Subcutaneous abdominal adipose tissue (tissue), 5 donors: ENCODE data around the gene FHAD1.
"Not testable (repeated sequence)": the region's sequence is repeated elsewhere in the genome, so short reads cannot be mapped to it uniquely, and the experiment has no call there.

Source experiments
- H3K27ac ChIP-seq: one replicate; pipeline ENCODE4 v1.7.0; 2013; ENCODE audit warnings: low read depth, mild to moderate bottlenecking, inconsistent platforms, low read length, moderate library complexity
- H3K27me3 ChIP-seq, 5 donors: one replicate each; pipeline ENCODE4 v1.7.0; 2013; ENCODE audit warnings: low read length in 5 of 5, inconsistent platforms in 1 of 5; ENCODE audit not compliant: control insufficient read depth in 5 of 5, insufficient read depth in 4 of 5
- H3K36me3 ChIP-seq, 5 donors: one replicate each; pipeline ENCODE4 v1.7.0; 2013; ENCODE audit warnings: low read length in 5 of 5; ENCODE audit not compliant: control insufficient read depth in 5 of 5, insufficient read depth in 5 of 5
- H3K4me1 ChIP-seq, 5 donors: one replicate each; pipeline ENCODE4 v1.7.0; 2013; ENCODE audit warnings: low read length in 5 of 5, mild to moderate bottlenecking in 3 of 5, moderate library complexity in 1 of 5; ENCODE audit not compliant: control insufficient read depth in 5 of 5, insufficient read depth in 5 of 5
- H3K4me3 ChIP-seq, 5 donors: one replicate each; pipeline ENCODE4 v1.7.0; 2013; ENCODE audit warnings: low read length in 5 of 5, low read depth in 1 of 5
- H3K9ac ChIP-seq, 5 donors: one replicate each; pipeline ENCODE4 v1.7.0; 2013; ENCODE audit warnings: low read length in 5 of 5, mild to moderate bottlenecking in 4 of 5, moderate library complexity in 3 of 5
- H3K9me3 ChIP-seq, 5 donors: one replicate each; pipeline ENCODE4 v1.7.0; 2013; ENCODE audit warnings: low read length in 5 of 5; ENCODE audit not compliant: control insufficient read depth in 5 of 5
- donor health status: healthy.
- donor health status: healthy.
- donor health status: healthy.
- donor health status: healthy.
- donor health status: healthy.

The FHAD1 gene

DNA sequence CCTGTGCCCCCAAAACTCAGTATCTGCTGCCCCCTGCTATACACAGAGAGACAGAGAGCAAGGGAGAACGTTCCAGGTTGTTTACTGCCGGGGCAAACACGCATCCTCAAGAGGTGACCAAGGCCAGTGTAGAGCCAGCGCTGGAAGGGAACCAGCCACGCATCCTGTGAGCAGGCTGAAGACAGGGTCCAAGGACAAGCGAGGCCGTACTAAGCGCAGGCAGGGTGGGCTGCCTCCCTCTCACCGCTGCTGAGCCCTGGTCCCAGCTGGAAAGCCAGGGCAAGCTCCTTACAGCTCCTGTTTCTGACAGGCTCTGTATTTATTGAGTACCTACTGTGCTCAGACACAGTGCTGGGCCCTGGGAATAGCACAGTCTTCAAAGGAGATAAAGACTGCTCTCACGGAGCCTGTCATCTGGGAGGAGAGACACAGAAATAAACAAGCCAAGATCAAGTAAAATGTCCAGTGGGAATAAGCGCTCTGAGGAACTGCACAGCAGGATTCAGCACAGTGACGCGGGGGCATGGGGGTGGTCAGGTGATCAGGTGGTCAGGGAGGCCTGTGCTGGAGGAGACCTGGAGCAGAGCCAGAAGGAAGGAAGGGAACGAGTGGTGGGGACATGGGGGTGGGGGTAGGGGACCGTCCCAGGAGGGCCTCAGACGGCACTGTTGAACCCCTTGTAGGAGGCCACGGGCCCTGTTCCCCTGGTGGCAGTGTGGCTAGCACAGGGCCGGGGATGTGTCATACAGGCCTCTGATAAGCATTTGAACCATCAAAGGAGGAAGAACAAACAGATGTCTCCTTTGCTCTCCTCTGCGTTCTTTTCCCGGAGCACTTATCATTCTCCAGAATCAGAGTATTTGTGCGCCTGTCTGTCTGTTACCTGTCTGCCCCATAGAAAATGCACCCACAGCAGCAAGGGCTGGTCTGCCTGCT is 124.9 kb downstream of the FHAD1 start:
- Histone ChIP-seq H3K9ac (no peak overlapping the region), H3K36me3 (no peaks in the 10 kb centered on the region), H3K9me3 (no peaks in the 10 kb centered on the region), H3K27ac (no peak overlapping the region), H3K4me3 (no peak overlapping the region), H3K27me3 (peaks cover 0 to 6% (median 0%) of the 10 kb centered on the region in 5 donors), H3K4me1 (peaks cover 1 to 18% (median 16%) of the 10 kb centered on the region in 5 donors)

DNA sequence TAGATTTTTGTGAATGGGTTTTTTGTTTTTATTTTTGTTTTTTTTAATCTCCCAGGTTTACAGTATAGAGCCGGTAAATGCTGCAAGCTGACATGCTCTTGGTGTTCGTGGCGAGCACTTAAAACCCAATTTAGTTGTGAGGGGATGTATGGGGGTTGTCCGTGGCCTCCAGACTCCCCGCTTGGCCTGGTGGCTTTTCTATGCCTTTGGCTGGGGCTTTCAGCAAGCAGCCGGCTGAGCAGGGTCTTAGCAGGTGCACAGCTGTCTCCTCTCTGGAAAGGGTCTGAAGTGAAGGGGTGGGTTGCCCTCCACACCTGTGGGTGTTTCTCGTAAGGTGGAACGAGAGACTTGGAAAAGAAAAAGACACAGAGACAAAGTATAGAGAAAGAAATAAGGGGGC is 131.7 kb downstream of the FHAD1 start:
- H3K27ac ChIP-seq = no peak overlapping the region

DNA sequence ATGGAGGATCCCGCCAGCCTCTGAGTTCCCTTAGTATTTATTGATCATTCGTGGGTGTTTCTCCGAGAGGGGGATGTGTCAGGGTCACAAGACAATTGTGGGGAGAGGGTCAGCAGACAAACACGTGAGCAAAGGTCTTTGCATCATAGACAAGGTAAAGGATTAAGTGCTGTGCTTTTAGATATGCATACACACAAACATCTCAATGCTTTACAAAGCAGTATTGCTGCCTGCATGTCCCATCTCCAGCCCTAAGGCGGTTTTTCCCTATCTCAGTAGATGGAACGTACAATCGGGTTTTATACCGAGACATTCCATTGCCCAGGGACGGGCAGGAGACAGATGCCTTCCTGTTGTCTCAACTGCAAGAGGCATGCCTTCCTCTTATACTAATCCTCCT is 132.1 kb downstream of the FHAD1 start:
- H3K36me3 ChIP-seq, H3K4me1 ChIP-seq, H3K9ac ChIP-seq, H3K4me3 ChIP-seq, H3K9me3 ChIP-seq, H3K27ac ChIP-seq: not testable (repeated sequence)
- H3K27me3 ChIP-seq = peaks cover 0 to 11% (median 6%) of the 10 kb centered on the region in 5 donors

More for the DNA sequence above, 131.7 kb downstream of the FHAD1 start:
- no peak overlapping the region for H3K4me3 ChIP-seq
- no peaks in the 10 kb centered on the region for H3K36me3 ChIP-seq
- H3K9me3 ChIP-seq = no peaks in the 10 kb centered on the region
- H3K27me3 ChIP-seq = peaks cover 0 to 7% (median 5%) of the 10 kb centered on the region in 5 donors
- H3K4me1 ChIP-seq = no peaks in the 10 kb centered on the region
- H3K9ac ChIP-seq = no peak overlapping the region

DNA sequence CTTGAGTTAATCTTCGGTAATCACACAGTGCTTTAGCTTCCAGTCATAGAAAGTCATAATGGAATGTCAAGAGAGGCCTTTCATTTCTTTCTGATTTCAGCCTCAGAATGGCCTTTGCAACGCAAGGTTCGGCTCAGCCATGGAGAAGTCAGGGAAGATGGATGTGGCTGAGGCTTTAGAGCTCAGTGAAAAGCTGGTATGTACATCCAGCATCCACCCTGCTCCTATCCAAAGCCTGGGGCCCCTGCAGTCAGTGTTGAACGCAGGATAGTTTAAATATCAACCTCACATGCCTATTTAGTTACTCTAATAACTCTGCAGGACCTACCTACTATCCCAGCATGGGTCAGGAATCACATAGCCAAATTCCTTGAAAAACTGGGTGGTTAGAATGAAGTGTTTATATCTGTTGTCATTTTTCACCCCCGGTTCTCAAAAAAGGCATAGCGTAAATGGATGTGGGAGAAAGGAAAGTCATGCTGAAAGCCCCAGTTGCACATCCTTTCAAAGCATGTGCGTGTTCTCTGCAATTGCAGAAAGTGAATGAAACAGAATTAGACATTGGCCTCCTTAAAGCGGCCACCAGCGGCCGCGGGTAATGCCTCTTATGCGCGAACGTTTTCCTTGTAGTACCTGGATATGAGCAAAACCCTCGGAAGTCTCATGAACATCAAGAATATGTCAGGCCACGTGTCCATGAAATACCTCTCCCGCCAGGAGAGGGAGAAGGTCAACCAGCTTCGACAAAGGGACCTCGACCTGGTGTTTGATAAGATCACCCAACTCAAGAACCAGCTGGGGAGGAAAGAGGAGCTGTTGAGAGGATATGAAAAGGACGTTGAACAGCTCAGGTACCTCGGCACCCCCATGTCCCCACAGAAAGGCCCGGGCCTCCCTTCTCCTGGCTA is 133.8 kb downstream of the FHAD1 start:
- Histone ChIP-seq H3K36me3 (no peaks in the 10 kb centered on the region), H3K9ac (no peak overlapping the region), H3K27ac (no peak overlapping the region), H3K4me3 (no peak overlapping the region), H3K27me3 (peaks cover 4 to 24% (median 12%) of the 10 kb centered on the region in 5 donors), H3K9me3 (no peaks in the 10 kb centered on the region), H3K4me1 (peaks cover 0 to 8% (median 2%) of the 10 kb centered on the region in 5 donors)

DNA sequence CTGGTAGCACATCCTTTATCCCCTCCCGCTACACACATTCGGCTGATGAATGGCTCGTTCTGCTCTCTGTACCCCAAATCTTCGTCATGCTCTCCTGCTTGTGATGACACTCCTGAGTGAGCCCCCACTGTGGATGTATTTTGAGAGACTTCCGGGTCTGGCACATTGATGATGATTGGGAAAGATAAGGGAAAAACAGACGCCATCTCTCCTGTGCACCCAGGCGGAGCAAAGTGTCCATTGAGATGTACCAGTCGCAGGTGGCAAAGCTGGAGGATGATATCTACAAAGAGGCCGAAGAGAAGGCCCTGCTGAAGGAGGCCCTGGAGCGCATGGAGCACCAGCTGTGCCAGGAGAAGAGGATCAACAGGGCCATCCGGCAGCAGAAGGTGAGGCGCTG is 134.8 kb downstream of the FHAD1 start:
- H3K9ac ChIP-seq = no peak overlapping the region
- H3K27me3 ChIP-seq = peaks cover 4 to 30% (median 12%) of the 10 kb centered on the region in 5 donors
- peaks cover 0 to 15% (median 3%) of the 10 kb centered on the region in 5 donors for H3K4me1 ChIP-seq
- H3K27ac ChIP-seq = no peak overlapping the region
- H3K36me3 ChIP-seq = no peaks in the 10 kb centered on the region
- H3K9me3 ChIP-seq = no peaks in the 10 kb centered on the region
- H3K4me3 ChIP-seq = no peak overlapping the region

DNA sequence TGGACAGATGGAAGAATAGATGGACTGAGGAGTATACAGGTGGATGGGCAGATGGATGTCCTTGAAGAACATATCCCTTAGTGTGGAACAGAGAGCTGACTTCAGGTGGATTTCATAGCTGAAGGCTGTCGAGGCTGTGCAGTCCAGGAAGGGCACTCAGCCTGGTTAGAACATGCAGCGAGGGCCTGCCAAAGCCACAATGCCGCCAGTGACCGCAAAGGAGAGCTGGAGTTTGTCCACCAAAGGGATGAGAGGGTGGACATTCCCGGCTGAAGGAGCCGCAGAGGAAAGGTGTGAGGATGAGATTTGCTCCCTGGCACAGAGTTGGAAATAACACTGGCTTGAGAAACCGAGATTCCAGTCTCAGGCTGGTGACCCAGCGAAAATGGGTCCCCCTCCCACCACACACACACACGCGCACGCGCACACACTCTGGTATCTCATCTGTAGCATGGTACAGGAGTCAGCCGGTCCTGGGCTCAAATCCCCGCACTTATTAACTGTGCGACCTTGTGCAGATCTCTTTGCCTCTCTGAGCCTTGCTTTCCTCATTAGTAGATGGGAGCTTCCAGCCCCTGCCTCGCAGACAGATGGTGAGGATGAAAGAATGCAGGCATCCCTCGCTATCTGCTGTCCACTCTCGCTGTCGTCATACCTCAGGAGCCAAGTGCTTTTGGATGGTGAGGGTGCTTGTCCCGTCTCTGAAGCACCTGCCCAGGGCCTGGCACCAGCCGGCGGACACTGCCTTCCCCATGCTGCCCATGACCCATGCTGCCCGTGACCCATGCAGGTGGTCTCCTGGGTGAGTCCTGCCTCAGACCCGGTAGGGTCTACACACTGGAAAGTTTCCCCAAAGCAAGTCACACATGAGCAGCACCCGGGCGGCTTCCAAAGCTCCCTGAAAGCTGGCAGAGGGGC is 135.8 kb downstream of the FHAD1 start:
- H3K27me3 ChIP-seq = peaks cover 4 to 28% (median 12%) of the 10 kb centered on the region in 5 donors
- no peaks in the 10 kb centered on the region for H3K36me3 ChIP-seq
- no peak overlapping the region for H3K9ac ChIP-seq
- no peaks in the 10 kb centered on the region for H3K9me3 ChIP-seq
- no peak overlapping the region for H3K27ac ChIP-seq
- H3K4me3 ChIP-seq = no peak overlapping the region
- H3K4me1 ChIP-seq = peaks cover 0 to 15% (median 3%) of the 10 kb centered on the region in 5 donors

DNA sequence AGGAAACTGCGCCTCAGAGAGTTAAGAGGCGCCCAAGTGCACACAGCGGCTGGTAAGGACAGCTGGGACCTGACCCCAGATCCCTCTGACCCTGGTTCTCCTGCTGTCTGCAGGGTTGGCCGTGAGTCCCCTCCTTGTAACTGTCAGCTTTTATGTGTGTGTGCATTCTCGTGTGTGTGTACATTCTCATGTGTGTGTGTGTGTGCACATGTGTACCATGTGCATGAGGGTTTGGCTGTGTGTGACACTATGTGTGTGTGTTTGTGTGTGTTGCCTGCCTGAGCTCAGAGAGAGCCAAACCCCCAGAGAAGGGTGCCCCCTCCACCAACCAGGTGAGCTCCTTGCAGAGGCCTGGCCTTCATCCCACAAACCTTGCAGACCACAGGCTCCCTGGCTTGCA is 136.8 kb downstream of the FHAD1 start:
- H3K9me3 ChIP-seq = no peaks in the 10 kb centered on the region
- peaks cover 4 to 34% (median 13%) of the 10 kb centered on the region in 5 donors for H3K27me3 ChIP-seq
- H3K4me3 ChIP-seq = no peak overlapping the region
- H3K4me1 ChIP-seq = peaks cover 0 to 15% (median 3%) of the 10 kb centered on the region in 5 donors
- H3K36me3 ChIP-seq = no peaks in the 10 kb centered on the region
- no peak overlapping the region for H3K27ac ChIP-seq
- no peak overlapping the region for H3K9ac ChIP-seq

DNA sequence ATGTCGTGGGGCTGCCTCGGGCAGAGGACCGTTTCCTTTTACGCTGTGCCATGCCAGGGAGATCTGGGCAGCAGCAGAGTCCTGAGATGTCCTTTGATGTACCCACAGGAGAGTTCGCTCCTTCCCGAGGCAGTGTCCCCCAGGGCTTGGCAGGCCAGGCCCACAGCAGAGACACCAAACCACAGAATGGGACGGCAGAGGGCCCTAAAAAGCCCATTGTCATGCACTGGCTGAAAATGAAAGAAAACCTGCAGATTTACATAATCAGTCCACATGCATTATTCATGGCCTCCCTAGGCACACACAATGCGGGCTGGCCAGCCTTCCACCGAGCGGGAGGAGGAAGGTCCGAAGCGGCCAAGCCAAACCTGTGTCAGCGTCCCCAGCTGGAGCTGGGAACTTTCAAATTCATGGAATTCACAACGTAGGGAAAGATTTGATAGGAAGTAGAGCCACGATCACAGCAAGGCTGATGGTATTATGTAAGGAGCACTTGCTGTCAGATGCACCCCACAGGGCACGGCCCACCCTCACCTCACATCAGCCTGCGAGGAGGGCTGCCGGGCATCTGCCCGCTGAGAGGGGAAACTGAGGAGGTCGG is 137.4 kb downstream of the FHAD1 start:
- Histone ChIP-seq H3K4me3 (peak overlapping the region in 2 of 5 donors; percentile 26 to 44), H3K36me3 (no peaks in the 10 kb centered on the region), H3K27me3 (peaks cover 4 to 35% (median 15%) of the 10 kb centered on the region in 5 donors), H3K27ac (no peak overlapping the region), H3K9me3 (no peaks in the 10 kb centered on the region), H3K4me1 (peaks cover 0 to 15% (median 3%) of the 10 kb centered on the region in 5 donors), H3K9ac (peak overlapping the region in 1 of 5 donors; percentile 26)

DNA sequence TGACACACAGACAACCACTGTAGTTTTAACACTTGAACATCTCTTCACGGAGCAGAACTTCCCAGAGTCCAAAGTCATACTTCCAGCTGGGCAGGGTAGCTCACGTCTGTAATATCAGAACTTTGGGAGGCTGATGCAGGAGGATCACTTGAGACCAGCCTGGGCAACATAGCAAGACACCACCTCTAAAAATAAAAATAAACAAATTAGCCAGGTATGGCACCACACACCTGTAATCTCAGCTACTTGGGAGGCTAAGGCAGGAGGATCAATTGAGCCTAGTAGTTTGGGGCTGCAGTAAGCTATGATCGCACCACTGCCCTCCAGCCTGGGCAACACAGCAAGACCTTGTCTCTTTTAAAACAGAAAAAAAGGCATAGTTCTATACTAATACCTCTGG is 138.4 kb downstream of the FHAD1 start:
- Histone ChIP-seq H3K27ac (no peak overlapping the region), H3K27me3 (peaks cover 4 to 35% (median 15%) of the 10 kb centered on the region in 5 donors), H3K4me3 (no peak overlapping the region), H3K36me3 (no peaks in the 10 kb centered on the region), H3K9me3 (no peaks in the 10 kb centered on the region), H3K9ac (no peak overlapping the region), H3K4me1 (peaks cover 0 to 15% (median 3%) of the 10 kb centered on the region in 5 donors)
